Endometrial microvascular endothelial cells (primary cell): ENCODE data around the gene TLE6. TPM values are rescaled to one million over a fixed set of nuclear protein-coding genes. Genes with fewer than 3 reads are reported as not detected.
"Not testable (repeated sequence)": the region's sequence is repeated elsewhere in the genome, so short reads cannot be mapped to it uniquely, and the experiment has no call there.

Experiments
- in situ Hi-C: cut with HindIII; loops from 2 replicates; pipeline ENCODE4 v1.10.0; 2017; ENCODE audit warnings: low sequenced_read_pairs, low pct_unique_long_range_greater_than_20kb; ENCODE audit errors: inconsistent ontology term
- total RNA-seq: library from RNA; depleted of rRNA; stranded (reverse); fragments of >200 nt; gene quantifications from one replicate; pipeline ENCODE4 v1.2.3, GENCODE V29; 2015; ENCODE audit errors: inconsistent ontology term

The TLE6 gene
- total RNA-seq, 1 donor from 2014 or later, result 0.09 TPM

- in situ Hi-C loops, result no loop called here
Observed at GRCh38 chr19:3020321-3020960, 43.1 kb downstream of the TLE6 start.

- in situ Hi-C loops, result no loop called here
Observed at GRCh38 chr19:3024509-3024869, 47.1 kb downstream of the TLE6 start.

- in situ Hi-C loops, result no loop called here
Observed at GRCh38 chr19:3024870-3025548, 47.6 kb downstream of the TLE6 start.

- in situ Hi-C loops, result no loop called here
Observed at GRCh38 chr19:3025549-3025886, 48.2 kb downstream of the TLE6 start.

GRCh38 chr19:3026768-3027167, 49.4 kb downstream of the TLE6 start:
- in situ Hi-C loops, result no loop called here

GRCh38 chr19:3027292-3027691, 49.9 kb downstream of the TLE6 start:
- in situ Hi-C loops, result no loop called here

GRCh38 chr19:3027981-3028304, 50.6 kb downstream of the TLE6 start:
- in situ Hi-C loops, result no loop called here

- in situ Hi-C loops, result no loop called here
Observed at GRCh38 chr19:3028305-3029064, 51.1 kb downstream of the TLE6 start.

- in situ Hi-C loops, result no loop called here
Observed at GRCh38 chr19:3029065-3029923, 51.9 kb downstream of the TLE6 start, which contains the start of gene TLE2. Gene TLE2, minus strand, starts transcription at chr19:3029280. Its CDS starts 376 bp downstream, at chr19:3028904.

- in situ Hi-C loops, result no loop called here
Observed at GRCh38 chr19:3031607-3031867, 54.2 kb downstream of the TLE6 start.

- in situ Hi-C loops, result no loop called here
Observed at GRCh38 chr19:3033595-3034405, 56.4 kb downstream of the TLE6 start.

GRCh38 chr19:3034406-3034655, 57.0 kb downstream of the TLE6 start:
- in situ Hi-C loops, result no loop called here

- in situ Hi-C loops, result no loop called here
Observed at GRCh38 chr19:3034656-3035541, 57.5 kb downstream of the TLE6 start.

GRCh38 chr19:3035542-3036118, 58.3 kb downstream of the TLE6 start:
- in situ Hi-C loops, result no loop called here

- in situ Hi-C loops, result no loop called here
Observed at GRCh38 chr19:3036119-3036976, 59.0 kb downstream of the TLE6 start.

GRCh38 chr19:3036977-3037544, 59.7 kb downstream of the TLE6 start:
- in situ Hi-C loops, result not testable (repeated sequence)

GRCh38 chr19:3038214-3038613, 60.9 kb downstream of the TLE6 start:
- in situ Hi-C loops, result no loop called here
